GM11168 (cell line): Measurements from ENCODE around the gene FTO.

ENCODE experiments used
- in situ Hi-C: fragments of 300-500 bp; cut with MboI; formaldehyde crosslinking; loops from one replicate; pipeline ENCODE4 v1.12.0; 2022; ENCODE audit warnings: low sequenced_read_pairs; ENCODE audit not compliant: unreplicated experiment

Gene FTO

GRCh38 chr16:54096607-54097006, 392.7 kb downstream of the FTO start:
- in situ Hi-C loops = no loop called here

GRCh38 chr16:54097774-54098173, 393.8 kb downstream of the FTO start:
- in situ Hi-C loops = no loop called here

GRCh38 chr16:54098247-54098646, 394.3 kb downstream of the FTO start:
- in situ Hi-C loops = no loop called here

DNA sequence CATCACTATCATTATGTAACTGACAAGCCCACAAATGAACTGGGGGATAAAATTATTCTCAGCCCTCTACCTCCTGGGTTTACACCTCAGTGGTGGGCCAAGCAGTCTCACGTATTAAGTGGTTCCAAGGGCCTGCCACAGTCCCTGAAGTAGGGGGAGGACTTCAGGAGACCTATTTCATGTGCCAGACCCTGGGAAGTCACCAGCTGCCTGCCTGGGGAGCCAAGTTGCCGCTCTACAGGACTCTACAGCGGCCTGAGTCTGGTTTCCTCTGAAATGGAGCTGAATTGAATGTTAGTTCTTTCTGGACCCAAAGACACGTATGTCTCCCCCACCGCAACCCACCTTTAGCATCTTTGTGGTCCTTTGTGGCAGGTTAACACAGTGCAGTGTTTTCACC, 395.7 kb downstream of the FTO start:
- in situ Hi-C loops = no loop called here

DNA sequence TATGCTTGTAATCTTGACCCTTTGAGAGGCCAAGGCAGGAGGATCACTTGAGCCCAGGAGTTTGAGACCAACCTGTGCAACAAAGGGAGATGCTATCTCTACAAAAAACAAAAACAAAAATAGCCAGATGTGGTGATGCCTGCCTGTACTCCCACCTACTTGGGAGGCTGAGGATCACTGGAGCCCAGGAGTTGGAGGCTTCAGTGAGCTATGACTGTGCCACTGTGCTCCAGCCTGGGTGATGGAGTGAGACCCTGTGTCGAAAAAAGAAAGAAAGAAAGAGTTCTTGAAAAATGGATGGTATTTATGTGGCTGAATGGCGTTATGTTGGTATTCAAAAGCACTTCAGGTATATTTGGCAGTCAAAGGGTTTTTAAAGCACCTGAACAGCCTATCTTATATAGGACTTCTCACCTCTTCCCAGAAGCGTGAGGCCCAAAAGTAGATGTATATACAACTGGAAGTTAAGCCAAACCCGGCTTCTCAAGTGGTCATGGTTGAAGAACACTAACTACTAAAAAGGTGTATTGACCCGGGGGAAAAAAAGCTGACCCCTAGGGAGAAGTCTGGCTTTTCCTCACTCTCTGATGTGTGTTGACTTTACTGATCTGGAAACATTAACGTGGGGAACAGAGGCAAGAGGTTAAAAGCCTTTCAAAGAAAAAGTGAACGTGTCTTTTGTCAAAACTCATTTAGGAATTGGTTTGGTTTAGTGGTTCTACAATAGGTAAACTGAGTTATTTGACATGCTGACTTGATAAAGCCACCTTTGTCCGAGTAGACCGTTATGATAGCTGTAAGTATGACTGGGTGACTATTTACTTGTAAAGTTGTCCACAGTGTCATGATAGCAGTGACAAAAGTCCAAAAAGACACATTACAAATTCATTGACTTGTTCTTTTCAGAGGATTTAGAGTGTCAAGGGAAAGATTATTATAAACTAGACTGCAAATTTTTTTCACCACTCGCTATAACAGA, 399.2 kb downstream of the FTO start:
- in situ Hi-C loops = no loop called here

- in situ Hi-C loops = no loop called here
Measured at GRCh38 chr16:54106057-54106456, 402.1 kb downstream of the FTO start.

GRCh38 chr16:54107583-54108202, 403.7 kb downstream of the FTO start:
- in situ Hi-C loops = no loop called here

DNA sequence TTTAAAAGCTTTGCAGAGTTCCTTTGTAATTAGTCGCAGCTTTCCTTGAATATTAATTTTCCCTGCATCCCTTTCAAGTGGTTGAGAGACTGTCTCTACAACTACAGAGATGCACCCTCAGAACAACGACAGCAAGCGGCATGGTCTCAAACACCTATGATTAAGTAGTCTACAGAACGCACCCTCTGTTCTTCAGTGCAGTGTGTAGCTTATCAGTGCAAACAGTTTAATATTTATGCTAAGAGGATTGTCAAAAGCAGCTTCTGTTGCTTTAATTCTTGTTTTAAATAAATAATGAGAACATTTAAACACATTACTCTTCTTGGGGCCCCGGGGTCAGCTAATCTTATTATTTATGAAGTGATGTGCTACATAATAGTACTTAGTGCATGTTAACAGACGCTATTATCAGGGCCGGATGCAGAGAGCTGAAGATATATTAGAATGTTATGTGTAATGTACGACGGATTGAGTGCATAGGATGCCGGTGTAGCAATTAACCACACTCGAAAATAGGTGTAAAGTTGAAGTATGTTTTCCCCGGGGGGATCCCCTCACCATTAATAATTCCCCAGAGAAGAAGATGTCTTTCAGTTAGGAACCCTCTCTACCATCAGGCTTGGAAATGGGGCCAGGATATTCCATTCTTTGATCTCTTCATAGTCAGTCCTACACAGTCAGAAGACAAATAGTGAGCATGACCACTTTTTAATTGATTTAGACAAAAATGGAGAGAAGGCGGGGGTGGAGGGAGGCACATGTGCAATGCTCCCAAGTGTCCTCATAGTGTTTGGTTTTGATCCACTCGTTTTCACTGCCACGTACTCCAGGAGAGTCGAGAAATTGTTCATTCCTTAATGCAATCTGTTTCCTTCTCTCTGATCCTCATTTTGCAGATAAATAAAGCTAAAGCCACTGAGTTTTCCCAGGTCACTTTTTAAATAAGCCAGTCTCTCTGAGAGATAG, 406.3 kb downstream of the FTO start:
- in situ Hi-C loops = no loop called here

DNA sequence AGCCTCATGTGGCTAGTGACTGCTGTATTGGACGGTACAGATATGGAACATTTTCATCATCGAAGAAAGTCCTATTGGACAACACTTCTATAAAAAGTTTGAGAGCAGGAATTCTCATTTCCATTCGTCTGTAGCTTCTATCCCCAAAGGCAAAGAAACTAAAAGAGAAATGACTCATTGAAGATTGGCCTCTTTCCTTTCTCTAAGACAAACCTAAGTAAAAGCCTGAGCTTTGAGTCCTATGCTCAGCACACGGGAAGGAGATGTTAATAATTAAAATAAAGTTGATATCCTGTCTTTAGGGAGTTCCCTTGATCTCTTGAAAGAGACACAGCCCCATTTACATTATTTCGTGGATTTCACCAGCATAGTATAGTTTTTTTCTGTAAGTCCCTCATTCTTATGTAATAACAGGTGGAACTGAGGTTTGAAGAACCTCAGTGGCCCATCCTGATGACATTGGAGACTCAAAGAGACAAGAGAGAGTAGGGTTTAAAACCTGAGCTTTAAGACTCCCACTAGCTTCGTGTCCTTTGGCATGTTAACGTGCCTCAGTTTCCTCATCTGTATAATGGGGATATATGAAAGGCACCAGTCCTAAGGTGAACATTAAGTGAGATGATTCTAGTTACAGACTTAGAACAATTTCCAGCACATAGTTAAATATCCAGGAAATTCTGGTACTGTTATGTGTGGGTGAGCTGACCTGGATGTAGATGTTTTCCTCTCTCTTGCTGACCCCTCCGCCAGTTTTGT, 408.7 kb downstream of the FTO start:
- in situ Hi-C loops = no loop called here

- in situ Hi-C loops = no loop called here
Measured at GRCh38 chr16:54115558-54115957, 411.6 kb downstream of the FTO start.

DNA sequence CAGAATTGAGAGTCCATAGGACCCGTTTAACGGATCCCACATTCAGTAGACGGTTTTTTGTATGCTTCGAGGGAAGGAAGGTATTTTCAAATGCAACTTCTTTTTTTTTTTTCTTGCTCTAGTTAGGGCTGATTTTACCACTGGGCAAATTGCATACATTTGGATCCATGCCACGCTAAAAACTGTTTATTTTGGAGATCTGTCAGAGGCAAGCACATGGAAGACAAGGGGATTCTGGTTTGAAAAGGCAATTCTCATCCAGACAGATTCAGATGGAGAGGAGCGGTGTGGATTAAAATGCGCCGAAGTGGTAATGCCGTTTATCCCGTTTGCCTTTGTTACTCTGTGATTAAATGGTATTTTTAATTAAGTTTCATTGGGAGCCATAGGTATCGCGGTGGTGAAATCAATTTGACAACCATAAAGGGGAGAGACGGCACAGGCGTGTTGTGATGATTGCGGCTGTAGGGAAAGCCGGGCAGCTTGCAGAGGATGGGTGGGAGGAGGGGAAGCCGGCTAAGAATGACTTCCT, 412.2 kb downstream of the FTO start:
- in situ Hi-C loops = no loop called here

DNA sequence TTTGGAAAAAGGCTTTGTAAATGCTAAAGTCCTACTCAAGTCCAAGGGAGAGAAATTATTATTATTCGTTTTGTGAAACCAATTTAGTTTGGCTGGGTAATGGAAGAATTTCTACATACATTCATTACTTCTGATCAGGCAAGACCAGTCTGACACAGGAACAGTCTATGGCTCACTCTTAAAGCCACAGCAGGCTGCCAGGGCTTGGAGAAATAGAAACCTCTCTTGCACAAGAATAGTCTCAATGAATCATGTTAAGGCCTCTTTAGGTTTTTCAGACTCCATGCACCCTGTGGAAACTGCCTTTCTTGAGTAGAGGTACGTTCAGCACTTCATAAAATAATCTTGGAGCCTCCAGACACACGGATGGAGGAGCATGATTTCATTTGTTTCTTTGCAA, 414.9 kb downstream of the FTO start:
- in situ Hi-C loops = no loop called here

DNA sequence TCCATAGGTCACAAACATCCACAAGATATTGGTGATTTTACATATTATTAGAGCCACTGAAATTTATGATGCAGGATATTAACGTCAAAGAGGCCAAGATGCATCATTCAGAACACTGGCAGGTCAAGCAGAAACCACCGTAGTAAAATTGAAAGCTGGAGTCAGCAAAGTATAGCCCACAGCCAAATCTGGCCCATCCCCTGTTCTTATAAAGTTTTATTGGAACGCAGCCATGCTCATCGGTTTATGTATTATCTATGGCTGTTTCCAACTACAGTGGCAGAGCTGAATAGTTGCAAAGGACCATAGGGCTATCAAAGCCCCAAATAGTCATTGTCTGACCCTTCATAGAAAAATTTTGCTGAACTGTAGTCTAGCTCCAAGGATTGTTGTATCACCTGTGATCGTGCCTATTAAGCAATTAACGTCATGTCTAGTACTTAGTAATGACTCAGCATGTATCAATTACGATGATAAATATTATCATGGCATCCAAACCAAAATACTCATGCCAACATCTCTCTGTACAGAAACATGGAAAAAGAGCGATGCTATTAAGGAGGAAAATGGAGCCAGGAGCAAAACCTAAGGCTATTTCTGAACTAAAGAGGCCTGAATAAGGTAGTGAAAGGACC, 417.0 kb downstream of the FTO start:
- in situ Hi-C loops = no loop called here

DNA sequence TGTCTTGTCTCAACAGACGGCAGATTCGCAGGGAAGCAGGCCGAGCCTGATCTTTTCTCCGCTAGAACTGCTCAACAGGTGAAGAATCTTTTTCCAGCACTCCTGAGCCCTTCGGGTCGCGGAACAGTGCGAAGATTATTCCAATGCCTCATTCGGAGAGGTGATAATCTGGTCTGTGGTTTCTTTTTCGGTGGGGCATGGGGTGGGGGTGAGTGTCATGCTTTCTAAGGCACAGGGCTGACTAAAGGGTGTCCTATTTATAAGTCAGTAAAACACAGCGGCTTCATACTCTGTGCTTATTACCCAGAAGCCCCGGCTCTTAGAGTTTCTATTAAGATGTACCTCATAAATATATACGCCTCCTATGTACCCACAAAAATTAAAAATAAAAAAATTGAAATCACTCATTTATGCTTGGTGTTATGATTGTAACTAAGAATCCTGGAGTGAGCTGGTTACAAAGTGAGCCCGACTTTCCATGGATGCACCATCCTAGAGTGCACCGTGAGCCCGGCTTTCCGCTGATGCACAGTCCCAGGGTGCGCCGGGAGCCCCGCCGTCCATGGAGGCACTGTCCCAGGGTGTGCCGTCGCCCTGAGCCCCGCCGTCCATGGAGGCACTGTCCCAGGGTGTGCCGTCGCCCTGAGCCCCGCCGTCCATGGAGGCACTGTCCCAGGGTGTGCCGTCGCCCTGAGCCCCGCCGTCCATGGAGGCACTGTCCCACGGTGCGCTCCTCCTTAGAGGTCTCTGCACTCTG, 417.8 kb downstream of the FTO start:
- in situ Hi-C loops = no loop called here

- in situ Hi-C loops = no loop called here
Measured at GRCh38 chr16:54123766-54124165, 419.8 kb downstream of the FTO start.

- in situ Hi-C loops = no loop called here
Measured at GRCh38 chr16:54125751-54126655, 422.0 kb downstream of the FTO start.

DNA sequence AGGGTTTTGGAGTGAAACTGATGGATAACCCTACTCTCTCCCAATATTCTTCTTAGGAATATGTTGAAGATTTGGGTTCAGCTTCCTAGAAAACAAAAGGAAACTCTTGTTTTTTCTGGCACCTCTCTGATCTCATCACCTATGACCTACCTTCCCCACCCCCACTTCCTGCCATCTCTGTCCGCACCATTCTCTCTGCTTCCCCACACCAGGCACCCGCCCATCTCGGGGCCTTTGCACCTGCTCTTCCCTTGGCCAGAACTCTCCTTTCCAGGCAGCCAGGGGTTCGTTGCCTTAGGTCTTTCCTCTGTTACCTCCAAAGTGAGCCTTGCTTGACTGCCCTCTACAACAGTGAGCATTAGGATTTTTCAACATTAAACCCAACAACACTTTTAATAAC, 423.0 kb downstream of the FTO start:
- in situ Hi-C loops = no loop called here
